RKO (cell line): ENCODE results near the gene NXN.
"Not testable (repeated sequence)": the region's sequence is repeated elsewhere in the genome, so short reads cannot be mapped to it uniquely, and the experiment has no call there.

Experiments used
- DNase-seq: peaks from one replicate; pipeline ENCODE4 v3.0.0-alpha.2; 2016; ENCODE audit warnings: low spot score

The NXN gene

GRCh38 chr17:797236-797840 lies 182.2 kb downstream of the NXN start:
- DNase-seq = no peak

GRCh38 chr17:796609-797008 lies 183.0 kb downstream of the NXN start:
- DNase-seq = no peak

- DNase-seq = no peak
Measured at GRCh38 chr17:795721-796120, 183.9 kb downstream of the NXN start.

DNA sequence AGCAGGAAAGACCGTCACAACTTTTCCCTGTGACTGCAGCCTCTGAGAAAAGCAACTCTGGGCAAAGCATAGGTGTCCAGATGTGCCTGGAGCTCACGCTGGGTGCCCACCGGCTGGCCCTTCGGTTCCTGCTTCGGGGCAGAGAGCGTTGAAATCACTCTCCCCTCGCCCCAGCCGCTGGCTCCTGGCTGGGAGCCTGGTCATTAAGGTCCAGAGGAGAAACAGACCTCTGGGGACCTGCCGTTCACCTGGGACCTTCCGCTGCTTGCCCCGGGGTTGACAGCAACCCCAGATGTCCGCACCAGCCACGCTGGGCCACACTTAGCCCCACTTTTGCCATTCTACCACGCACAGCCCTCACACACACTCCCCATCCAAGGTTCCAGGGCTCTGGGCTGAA lies 184.3 kb downstream of the NXN start:
- DNase-seq = no peak

- DNase-seq = no peak
Measured at GRCh38 chr17:794876-795275, 184.7 kb downstream of the NXN start.

DNA sequence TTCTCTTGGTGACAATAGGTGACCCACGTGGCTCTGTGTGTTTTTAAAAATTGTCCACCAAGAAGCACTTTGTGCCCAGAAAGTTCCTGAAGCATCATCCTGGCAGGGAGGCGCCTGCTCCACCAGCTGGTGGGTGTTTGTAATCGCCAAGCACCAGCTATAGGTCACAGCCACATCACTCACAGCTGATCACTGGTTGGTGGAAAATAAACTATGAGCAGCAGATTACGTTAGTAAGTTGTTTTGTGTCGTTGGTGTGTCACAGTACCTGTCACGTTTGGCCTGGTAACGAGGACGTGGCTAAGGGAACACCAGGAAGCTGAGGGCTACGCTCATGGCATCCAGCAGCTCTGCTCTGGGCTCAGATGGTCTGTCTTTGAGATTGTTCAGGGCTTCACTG lies 187.3 kb downstream of the NXN start:
- peak; percentile 67 for DNase-seq

DNA sequence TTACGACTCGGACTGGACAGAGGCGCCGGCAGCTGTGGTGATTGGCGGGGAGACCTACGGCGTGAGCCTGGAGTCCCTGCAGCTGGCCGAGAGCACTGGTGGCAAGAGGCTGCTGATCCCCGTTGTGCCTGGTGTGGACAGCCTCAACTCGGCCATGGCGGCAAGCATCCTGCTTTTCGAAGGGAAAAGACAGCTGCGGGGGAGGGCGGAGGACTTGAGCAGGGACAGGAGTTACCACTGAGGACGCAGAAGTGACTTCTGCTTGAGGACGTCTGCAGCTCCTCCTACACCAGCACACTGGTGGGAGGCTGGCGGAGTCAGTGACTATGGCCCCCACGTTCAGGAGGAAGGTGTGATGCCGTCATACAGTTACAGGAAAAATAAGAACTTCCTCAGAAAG lies 187.7 kb downstream of the NXN start:
- no peak for DNase-seq

- not testable (repeated sequence) for DNase-seq
Measured at GRCh38 chr17:790874-791247, 188.7 kb downstream of the NXN start.

- not testable (repeated sequence) for DNase-seq
Measured at GRCh38 chr17:789931-790873, 189.4 kb downstream of the NXN start.

DNA sequence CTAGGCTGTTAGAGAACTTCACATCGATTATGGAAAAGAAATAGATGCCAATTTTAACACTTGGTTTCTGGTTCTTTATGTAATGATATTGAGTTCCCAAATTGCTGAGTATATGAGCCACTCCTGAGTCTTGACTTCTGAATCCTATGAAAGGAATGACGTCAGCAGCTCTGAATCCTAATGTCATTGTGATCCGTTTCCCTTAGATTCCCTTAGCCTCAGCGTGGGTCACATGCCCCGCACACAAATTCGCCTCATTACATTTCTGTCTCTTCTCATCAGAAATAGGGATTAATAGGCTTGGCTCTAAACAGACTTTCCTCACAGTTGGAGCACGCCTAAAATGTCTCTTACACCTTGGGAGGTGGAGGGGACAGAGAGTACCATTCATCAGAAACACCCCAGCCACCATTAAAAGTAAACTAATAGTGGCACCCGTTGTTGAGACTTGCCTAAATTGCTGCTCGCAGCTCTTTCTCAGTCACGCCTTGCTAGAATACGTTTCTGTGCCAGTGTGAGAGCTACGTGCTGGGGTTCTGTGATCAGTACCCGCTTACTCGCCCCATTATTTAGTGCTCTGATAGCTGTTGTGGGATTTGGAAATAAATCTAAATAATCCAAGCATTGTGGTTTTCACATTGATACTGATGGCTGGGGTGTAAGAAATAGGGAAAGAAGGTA lies 190.3 kb downstream of the NXN start:
- no peak for DNase-seq

- DNase-seq = no peak
Measured at GRCh38 chr17:788551-788950, 191.0 kb downstream of the NXN start.

DNA sequence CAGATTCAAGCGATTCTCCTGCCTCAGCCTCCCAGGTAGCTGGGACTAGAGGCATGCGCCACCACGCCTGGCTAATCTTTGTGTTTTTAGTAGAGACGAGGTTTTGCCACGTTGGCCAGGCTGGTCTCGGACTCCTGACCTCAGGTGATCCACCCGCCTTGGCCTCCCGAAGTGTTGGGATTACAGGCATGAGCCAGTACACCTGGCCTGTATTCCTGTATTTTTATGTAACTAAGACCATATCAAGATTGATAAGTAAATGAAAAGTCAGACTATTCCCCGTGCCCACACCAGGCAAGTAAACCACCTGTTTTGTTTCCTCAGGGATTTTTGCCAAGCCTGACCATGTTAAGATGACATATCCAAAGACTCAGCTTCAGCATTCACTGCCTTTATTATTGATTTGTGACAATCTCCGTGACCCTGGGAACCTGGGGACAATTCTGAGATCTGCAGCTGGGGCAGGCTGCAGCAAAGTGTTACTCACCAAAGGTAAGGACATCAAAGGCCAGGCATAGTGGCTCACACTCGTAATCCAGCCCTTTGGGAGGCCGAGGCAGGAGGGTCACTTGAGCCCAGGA lies 191.8 kb downstream of the NXN start:
- no peak for DNase-seq

- not testable (repeated sequence) for DNase-seq
Measured at GRCh38 chr17:785901-786300, 193.7 kb downstream of the NXN start.

GRCh38 chr17:784143-784542 lies 195.4 kb downstream of the NXN start:
- peak; percentile 87 for DNase-seq

DNA sequence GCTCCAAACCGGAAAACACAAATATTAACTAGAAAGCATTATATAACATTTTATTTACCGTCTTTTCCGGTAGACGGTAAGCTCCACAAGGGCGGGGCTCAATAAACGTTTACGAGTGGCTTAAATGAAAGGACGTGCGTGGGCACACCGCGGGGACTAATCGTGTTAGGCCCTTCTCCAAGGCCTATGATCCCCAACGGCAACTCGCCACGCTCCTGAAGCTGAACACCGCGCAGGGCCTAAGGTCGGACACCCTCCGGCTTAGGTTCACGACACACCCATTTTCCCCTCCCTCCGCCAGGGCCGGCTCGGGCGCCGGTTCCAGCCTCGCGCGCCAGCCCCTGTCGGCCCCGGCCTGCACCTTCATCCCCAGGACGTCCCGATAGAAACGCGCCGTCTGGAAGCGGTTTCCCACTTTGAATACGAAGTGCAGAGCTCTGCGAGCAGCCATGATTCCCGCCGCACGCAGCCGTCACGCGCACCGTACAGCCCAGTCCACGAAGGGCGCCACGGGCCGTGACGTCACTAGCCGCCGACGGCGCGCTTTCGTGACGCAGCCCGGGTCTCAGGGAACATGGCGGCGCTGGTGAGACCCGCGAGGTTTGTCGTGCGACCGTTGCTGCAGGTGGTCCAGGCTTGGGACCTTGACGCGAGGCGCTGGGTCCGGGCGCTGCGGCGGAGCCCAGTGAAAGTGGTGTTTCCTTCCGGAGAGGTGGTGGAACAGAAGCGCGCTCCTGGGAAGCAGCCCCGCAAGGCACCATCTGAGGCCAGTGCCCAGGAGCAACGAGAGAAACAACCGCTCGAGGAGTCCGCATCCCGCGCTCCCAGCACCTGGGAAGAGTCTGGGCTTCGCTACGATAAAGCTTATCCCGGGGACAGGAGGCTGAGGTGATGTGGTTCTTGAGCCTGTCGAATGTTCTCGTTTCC lies 197.5 kb downstream of the NXN start, which contains the start of the genes GLOD4 and MRM3:
Gene GLOD4, minus strand, starts transcription at position 476 of the 927 bp plus-strand sequence. Its CDS starts 25 bp downstream, at position 451.
Gene MRM3, plus strand, starts transcription at position 549 of the 927 bp plus-strand sequence. Its CDS starts 26 bp downstream, at position 575.
- DNase-seq = peak; percentile 86

DNA sequence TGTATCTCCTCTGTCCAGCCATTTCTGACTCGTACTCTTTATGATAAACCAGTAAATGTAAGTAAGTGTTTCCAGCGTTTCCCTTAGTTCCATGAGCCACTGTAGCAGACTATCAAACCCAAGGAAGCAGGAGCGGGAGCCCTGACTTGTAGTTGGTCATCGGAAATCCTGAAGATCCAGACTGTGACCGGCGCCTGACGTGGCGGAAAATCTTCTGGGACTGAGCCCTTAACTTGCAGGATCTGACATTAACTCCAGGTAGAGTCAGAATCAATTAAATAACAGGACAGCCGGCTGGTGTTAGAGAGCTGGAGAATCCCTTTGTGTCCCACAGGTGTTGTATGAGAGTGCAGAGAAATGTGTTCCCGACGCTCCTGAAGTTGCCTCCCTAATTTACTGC lies 201.5 kb downstream of the NXN start:
- DNase-seq = no peak

DNA sequence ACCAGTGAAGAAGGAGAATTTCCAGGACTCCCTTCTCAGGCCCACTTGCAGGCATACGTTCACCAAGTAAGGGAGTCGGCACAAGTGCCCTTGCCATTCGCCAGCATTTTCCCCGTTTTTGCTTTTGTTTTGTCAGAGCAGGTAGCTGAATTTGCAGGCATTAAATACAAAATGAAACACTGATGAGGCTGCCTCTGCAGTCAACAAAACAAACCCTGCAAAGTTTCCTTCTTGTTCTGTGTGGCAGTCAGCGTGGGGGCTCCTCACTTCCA lies 205.3 kb downstream of the NXN start:
- no peak for DNase-seq

- no peak for DNase-seq
Measured at GRCh38 chr17:773467-774312, 205.9 kb downstream of the NXN start.

GRCh38 chr17:773016-773415 lies 206.6 kb downstream of the NXN start:
- no peak for DNase-seq

DNA sequence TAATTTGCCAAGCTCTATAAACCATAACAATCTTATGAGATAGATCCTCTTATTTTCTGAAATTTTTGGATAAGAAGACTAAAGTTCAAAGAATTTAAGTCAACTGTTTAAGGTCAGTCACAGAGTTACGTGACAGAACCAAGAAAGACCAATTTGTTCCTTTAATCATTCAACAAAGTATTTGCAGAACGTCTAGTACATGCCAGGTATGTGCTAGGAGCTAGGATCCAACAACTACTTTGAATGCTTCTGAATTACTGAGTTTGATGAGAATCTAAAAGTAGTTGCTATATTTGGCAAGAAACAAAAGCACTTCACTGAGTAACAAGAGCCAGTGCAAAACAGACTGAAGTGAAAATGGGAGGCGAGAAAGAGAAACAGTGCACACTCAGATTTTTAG lies 212.5 kb downstream of the NXN start:
- DNase-seq = no peak

GRCh38 chr17:760371-760770 lies 219.2 kb downstream of the NXN start:
- DNase-seq = no peak
